HG02943 (cell line): ENCODE data around the gene SWT1.
A peak's percentile ranks its signal among the peaks of the same experiment; 100 is the strongest.

Experiments used
- ATAC-seq: cut with Tn5 transposase; IDR thresholded peaks from one replicate; pipeline ENCODE4 v1.9.1; 2021; ENCODE audit warnings: mild to moderate bottlenecking, low read depth, moderate library complexity; ENCODE audit not compliant: unreplicated experiment

Gene SWT1, protein sequence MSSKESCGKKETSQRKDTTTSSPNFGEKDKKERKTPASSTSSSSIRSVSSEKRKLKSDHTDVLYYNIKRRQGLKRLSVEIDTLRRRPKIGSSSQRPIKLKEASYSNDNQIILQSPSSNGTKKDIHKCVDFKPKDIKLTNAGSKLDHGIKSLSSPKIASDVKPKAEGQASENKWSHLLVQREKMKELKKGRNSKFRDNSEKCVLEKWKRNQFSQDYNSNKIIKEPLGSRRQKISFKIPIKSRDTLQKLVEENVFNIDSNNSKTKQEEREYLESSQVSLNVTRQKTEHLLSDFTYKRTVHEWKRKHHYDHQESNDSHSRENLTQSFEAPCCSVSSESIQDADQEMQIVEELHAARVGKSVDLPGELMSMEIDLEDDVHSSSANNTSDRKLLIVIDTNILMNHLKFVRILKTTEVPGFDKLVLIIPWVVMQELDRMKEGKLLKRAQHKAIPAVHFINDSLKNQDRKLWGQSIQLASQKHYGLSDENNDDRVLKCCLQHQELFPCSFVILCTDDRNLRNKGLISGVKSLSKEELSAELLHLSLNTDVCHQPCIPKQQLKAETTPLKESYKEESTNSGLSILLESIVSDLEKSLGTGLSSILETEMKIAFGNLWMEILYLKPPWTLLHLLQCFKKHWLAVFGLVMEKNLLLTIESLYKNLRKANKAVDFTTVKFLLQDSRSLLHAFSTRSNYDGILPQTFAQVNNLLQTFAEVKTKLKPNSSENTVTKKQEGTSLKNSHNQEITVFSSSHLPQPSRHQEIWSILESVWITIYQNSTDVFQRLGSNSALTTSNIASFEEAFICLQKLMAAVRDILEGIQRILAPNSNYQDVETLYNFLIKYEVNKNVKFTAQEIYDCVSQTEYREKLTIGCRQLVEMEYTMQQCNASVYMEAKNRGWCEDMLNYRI

GRCh38 chr1:185156854-185157598 is at the start of gene SWT1, which contains the start of gene TRMT1L:
SWT1 (plus strand) TSS chr1:185157167; CDS start chr1:185160842, 3,675 bp downstream.
TRMT1L (minus strand) TSS chr1:185156953; CDS start chr1:185156712, 241 bp downstream.
- ATAC-seq: peak; percentile 91

GRCh38 chr1:185108321-185108720 is 48.6 kb upstream of the SWT1 start:
- ATAC-seq: no peak

DNA sequence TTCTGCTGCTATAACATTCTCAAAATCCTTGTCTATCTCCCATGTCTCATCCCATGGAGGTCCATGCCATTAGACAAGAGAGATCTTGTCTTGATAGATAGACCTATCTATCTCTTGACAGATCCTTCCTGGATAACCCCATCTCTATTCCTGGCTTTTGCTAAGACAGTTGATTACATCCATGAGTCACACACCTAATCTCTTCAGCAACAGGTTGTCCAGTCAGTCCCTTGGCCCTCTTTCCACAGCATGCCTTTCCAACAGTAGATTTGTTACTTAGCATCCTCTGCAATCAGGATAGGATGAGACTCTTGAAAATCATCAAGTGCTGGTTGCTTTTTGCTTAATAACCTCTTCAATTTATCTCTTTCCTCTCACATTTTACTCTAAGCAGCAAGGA is 46.8 kb upstream of the SWT1 start:
- no peak for ATAC-seq

DNA sequence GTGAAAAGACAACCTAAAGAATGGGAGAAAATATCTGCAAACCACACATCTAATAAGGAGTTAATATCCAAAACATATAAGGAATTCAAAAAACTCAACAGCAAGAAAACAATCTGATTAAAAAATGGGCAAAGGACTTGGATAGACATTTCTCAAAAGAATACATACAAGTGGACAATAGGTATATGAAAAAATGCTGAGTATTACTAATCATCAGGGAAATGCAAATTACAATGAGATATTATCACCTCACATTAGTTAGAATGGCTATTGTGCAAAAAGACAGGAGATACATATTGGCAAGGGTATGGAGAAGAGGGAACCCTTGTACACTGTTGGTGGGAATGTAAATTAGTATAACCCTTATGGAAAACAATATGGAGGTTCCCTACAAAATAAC is 45.1 kb upstream of the SWT1 start:
- ATAC-seq: no peak

DNA sequence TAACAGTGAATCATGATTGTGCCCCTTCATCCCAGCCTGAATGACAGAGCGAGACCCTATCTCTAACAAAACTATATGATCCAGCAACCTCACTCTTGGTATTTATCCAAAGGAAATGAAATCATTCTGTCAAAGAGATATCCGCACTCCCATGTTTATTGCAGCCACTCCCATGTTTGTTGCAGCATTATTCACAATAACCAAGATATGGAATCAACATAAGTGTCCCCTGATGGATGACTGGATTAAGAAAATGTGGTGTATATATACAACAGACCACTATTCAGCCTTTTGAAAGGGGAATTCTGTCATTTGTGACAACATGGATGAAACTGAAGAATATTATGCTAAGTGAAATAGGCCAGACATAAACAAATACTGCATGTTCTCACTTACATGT is 44.6 kb upstream of the SWT1 start:
- ATAC-seq: no peak

GRCh38 chr1:185129708-185130107 is 27.3 kb upstream of the SWT1 start:
- no peak for ATAC-seq

- ATAC-seq: no peak
These were observed 24.4 kb upstream of the SWT1 start for GRCh38 chr1:185132534-185132933.

DNA sequence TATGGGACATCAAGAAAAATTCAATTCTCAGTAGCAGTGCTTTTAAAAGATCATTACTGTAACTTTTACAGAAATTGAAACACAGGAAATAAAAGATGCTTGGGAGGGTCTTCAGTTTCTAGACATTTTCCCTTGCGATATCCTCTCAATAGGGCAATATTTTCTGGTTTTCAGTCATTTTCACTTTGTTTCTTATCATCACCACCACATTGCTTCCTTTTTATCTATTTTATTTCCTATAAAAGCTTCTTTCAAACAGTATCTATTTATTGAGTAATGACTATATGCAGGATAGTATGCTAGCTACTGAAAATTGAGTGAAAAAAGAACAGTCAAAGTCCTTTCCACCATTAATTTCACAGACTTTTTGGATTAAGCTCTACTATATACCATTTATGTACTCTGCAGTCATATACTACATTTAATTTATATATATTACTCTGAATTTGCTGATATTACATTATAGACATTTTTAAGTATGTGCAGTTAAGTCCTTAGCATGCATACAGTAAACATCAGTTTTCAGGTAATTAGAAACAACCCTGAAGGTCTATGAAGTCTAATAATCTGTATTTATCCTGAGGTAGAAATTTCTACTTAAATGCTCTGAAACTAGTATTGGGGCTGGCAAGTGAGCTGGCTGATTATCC is 18.9 kb upstream of the SWT1 start:
- ATAC-seq: no peak

DNA sequence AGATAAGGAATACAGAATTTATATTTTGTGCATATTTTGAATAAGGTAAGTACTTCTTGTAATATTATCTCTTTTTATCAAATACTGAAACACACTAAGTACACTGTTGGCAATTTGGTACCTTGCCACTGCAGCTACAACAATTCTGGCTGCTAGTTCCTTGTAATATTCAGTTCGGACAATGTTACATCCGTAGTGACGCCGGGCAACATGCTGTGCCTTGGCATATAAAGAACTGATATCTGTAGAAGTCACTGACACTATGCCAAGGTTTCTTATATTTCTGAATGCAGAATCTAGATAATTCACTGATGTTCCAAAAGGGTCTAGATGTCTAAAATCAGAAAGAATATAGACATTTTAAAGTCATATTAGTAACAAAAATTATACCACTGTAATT is 17.7 kb upstream of the SWT1 start:
- ATAC-seq: no peak

DNA sequence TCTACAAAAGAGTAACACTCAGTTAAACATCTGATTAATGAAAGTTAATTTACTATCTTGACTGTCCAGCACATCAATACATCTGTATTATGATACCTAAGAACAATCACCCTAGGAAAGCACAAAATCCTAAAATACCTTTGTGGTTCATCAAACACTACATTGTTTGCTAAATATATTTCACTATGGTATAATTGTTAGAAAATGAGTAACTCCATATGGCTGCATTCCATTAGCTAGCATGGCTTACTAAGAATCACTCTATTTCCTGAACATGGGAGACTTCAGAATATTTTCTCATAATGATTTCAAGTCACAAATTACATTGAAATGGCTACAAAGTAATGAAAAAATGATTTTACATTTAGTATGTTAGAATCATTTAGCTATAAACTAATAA is 12.7 kb upstream of the SWT1 start:
- no peak for ATAC-seq

GRCh38 chr1:185151215-185151614 is 5.8 kb upstream of the SWT1 start:
- no peak for ATAC-seq

DNA sequence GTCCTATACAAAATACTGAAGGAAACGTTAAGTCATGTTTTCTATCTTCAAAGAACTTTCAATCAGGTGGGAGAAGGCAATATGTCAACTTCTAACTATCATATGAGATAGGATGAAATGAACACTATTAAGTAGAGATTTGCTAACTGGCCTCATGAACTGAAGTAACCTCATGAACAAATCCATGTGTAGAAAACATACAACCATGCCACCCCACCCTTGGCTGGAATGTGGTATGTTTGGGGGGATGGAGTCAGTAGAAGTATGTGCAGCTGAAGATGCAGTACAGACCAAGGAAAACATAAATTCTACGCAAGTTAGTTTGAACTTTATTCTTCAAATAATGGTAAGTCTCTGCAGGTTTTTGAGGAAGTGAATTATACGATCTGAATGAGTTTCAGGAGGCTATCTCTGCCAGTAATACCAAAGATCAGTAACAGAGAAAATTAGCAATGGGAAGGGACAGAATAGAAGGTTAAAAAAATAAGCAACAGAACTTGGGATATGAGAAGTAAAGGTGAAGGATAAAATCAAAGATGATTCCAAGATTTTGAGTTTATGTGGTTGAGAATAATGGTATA is 4.7 kb upstream of the SWT1 start:
- no peak for ATAC-seq

GRCh38 chr1:185154912-185155513 is 2.0 kb upstream of the SWT1 start:
- no peak for ATAC-seq

DNA sequence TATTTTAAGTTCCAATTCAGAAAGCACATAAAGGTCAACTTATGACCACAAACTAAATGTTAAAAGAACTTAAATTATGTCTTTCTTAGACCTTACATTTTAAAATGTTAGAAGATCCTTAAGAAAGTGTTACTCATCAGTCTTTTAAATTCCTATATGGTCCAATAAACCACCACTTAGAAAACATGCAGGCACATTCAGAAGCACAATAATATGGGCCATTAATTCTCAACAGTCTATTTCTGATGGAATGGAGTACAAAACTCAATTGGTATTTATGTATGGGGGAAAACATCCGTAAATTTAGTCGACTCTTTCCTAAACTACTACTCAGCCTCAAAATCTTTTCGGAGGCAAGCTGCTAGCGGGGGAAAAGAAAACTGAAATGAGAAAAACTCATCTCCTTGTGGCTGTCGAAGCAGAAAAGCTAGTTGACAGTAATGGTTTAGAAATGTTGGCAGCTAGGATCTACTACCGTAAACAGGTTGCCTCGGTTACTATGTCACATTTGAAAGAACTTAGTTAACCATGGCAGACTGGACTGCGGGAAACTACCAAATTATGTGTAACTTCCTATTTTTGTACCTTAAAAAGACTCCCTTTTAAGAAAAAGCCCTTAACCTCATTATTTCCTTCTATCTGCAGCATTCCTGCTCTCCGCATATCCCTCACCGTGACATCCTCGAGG is 1.2 kb upstream of the SWT1 start:
- no peak for ATAC-seq

GRCh38 chr1:185156288-185156853 is 596 bp upstream of the SWT1 start:
- peak; percentile 25 for ATAC-seq

DNA sequence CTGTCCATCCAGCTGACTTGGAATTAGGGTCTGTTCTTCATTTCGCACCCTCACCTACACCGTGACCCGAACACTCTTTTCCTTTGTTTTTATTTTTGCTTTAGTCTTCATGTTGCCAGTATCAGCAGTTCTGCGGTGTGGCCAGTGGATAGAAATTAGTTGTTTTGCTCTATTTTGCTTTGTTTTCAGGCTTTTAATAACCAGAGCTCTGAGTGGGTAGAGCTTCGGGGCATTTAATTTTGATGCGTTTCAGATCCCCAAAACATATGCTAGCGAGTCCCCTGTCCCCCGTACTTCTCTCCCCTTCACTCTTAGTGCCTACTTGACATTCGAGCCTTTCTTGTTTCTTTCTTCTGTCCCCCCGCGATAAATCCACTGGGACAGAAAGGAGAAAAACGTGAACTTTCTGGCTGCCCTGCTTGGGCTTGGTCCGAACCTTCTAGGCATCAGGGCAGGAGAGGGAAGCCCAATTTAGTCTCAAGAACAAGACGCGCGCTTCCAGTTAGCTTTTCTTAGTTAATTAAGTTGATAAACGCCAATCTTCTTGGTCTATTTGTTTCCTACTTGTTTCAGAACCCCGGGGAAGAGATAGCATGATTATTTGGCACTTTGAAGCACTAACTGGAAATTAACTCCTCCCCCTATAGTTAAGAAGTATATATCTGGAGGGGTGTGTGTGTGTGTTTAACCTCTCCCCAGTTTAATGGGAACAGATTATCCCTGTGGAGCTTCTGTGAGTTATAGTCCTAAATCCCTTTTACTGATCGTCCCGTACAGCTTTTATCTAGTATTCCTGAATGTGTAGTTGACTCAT is 839 bp downstream of the SWT1 start:
- no peak for ATAC-seq

- ATAC-seq: no peak
These were observed 1.8 kb downstream of the SWT1 start for GRCh38 chr1:185158800-185159199.

DNA sequence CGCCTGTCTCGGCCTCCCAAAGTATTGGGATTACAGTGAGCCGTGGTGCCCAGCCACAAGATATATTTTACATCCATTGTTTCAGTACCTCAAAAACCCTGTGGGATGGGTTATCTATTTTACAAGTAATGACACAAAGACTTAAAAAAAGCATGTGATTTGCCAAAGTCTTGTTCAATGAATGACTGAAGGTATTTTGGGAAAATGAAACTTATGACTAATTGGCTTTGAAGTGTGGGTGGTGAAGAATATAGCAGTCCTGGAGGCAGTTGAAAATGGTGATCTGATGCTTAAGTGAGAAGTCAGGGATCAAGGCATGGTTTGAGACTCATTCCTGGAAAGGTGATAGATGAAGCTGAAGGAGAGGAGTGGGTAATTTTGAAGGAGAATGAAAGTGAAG is 3.0 kb downstream of the SWT1 start:
- no peak for ATAC-seq
